Kidney epithelial cell (primary cell): ENCODE results near the gene LMX1B. TPM values are rescaled to one million over a fixed set of nuclear protein-coding genes. Genes with fewer than 3 reads are reported as not detected.

Experiments used
- DNase-seq: peaks from one replicate; pipeline ENCODE4 v3.0.0-alpha.2; 2010; ENCODE audit warnings: low read depth
- H3K27me3 ChIP-seq: 2 replicates; pipeline ENCODE4 v1.6.0; 2011; ENCODE audit warnings: low read length; ENCODE audit not compliant: control insufficient read depth, insufficient read depth
- H3K36me3 ChIP-seq: 2 replicates; pipeline ENCODE4 v1.5.1; 2011; ENCODE audit warnings: low read length; ENCODE audit not compliant: control insufficient read depth, insufficient read depth
- H3K4me3 ChIP-seq: 2 replicates; pipeline ENCODE4 v1.5.1; 2011; ENCODE audit warnings: low read depth, mild to moderate bottlenecking, control low read depth, low read length
- CTCF ChIP-seq: IDR thresholded peaks from 2 replicates; pipeline ENCODE4 v1.5.1; 2011; ENCODE audit warnings: mild to moderate bottlenecking, moderate library complexity, low read length, control low read depth, inconsistent platforms; ENCODE audit not compliant: insufficient read depth, poor library complexity, severe bottlenecking
- total RNA-seq: library from RNA; depleted of rRNA; stranded (reverse); fragments of >200 nt; gene quantifications from 2 replicates; pipeline ENCODE4 v1.2.3, GENCODE V29; 2015

Gene LMX1B
- total RNA-seq, 1 donor from 2014 or later = 2.6 TPM

DNA sequence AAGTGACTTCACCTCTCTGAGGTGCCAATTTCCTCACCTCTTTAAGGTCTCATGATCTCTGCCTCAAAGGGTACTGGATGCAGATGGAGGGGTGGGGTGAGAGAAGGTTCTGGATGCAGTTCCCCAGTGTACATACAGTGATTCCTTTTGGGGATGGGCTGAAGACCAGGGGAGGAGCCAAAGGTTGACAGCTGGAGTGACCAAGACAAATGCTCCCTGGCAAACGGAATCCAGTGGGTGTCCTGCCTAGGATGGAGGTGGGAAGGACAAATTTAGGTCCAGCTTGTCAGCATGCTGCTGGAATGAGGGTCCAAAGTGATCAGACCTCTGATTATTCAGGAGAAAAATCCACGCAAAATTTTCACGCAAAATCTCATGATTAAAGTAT lies 7.3 kb upstream of the LMX1B start:
- DNase-seq = no peak
- H3K27me3 ChIP-seq = peaks cover 52% of the 10 kb centered on the region

DNA sequence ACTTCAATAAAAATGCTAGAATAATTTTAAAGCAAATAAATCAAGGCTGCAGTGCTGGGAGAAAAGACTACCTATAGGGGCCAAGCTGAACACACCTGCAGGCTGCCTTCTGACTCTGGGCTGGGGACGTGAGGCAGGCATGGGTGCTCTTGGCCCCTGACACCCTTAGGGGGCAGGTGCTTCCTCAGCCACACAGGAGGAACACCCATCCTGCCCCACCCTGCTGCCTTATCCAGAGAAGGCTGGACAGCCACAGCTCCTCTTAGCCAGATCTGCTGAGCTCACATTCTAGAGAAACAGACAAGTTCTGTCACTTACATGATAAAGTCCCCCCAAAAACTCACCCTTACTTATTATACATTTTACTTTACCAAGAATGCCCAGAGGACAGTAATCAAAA lies 6.6 kb upstream of the LMX1B start:
- Histone ChIP-seq H3K36me3 (no peaks in the 10 kb centered on the region), H3K4me3 (no peak overlapping the region), H3K27me3 (peaks cover 57% of the 10 kb centered on the region)
- no peak for TF ChIP-seq CTCF
- no peak for DNase-seq

More for the DNA sequence above, 7.3 kb upstream of the LMX1B start:
- Histone ChIP-seq H3K36me3 (no peaks in the 10 kb centered on the region), H3K4me3 (no peak overlapping the region)
- no peak for TF ChIP-seq CTCF

DNA sequence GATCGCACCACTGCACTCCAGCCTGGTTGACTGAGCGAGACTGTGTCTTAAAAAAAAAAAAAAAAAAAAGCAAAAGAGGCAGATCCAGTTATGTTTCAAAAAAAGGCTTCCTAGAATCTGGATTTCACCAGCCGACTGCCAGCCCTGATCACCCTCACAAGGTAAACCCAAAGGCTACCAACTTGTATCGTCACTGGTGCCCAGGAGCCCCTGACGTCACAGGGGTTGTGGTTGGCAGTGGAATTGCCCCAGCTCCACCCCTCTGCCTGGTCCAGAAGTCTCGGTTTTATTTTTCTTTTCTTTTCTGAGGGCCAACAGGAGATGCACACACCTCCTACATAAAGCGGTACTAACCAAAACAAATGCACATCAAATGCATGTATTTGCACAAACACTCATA lies 6.0 kb upstream of the LMX1B start:
- DNase-seq = no peak
- TF ChIP-seq CTCF = no peak
- no peak overlapping the region for H3K4me3 ChIP-seq
- H3K27me3 ChIP-seq = peaks cover 61% of the 10 kb centered on the region
- H3K36me3 ChIP-seq = no peaks in the 10 kb centered on the region

- no peaks in the 10 kb centered on the region for H3K36me3 ChIP-seq
- no peak for TF ChIP-seq CTCF
- DNase-seq = no peak
- H3K4me3 ChIP-seq = no peak overlapping the region
- peaks cover 68% of the 10 kb centered on the region for H3K27me3 ChIP-seq
Observed at GRCh38 chr9:126608551-126608950, 5.2 kb upstream of the LMX1B start.

DNA sequence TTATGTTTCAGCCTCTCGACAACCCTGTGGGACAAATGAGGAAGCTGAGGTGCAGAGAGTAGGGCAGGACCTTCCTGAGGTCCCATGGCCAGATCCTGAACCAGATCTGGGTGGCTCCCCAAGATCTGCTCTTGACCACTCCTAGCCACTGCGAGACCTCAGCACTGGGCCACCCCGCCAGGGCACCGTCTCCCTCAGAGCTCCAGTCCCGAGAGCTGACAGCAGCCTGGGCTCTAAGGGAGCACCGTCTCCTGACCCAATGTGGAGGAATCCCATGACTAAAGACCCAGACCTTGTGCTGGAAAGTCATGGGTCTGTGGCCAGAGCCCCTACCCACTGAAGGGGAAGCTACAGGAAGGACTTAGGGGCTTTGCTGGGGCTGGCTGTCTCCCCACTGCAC lies 4.5 kb upstream of the LMX1B start:
- H3K27me3 ChIP-seq = peaks cover 64% of the 10 kb centered on the region
- H3K36me3 ChIP-seq = no peaks in the 10 kb centered on the region
- no peak overlapping the region for H3K4me3 ChIP-seq
- DNase-seq = no peak
- no peak for TF ChIP-seq CTCF

GRCh38 chr9:126609711-126610388 lies 3.9 kb upstream of the LMX1B start:
- Histone ChIP-seq H3K27me3 (peaks cover 68% of the 10 kb centered on the region), H3K4me3 (no peak overlapping the region), H3K36me3 (no peaks in the 10 kb centered on the region)
- no peak for DNase-seq
- TF ChIP-seq CTCF = no peak
